ENCODE data around the gene TERT.
A peak's percentile ranks its signal among the peaks of the same experiment; 100 is the strongest.

TERT gene

DNA sequence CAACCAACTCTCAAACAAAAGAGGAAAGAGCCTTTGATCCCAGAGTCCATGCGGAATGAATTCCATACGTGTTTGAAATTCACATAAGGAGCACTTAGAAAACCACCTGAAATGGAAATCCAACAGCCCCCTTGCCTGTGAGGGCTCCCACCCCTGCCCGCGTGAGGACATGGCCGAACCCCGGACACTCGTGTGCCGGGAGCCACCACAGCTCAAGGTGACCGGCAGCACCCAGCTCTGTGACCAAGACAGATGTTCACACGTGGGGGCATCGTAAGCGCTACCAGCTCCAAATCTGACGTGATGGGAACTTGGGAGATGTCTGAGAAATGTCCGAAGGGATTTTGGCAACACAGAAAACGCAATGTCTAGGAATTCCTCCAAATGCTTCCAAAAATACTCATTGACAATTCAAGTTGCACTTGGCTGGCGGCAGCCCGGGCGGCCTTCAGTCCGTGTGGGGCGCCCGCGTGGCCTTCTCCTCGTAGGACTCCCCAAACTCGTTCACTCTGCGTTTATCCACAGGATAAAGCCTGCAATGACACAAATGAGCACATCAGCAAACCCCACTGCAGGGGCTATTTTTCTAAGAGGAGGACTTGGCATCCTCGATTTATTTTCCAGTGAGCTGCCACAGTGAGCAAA lies 23.2 kb upstream of the TERT start:
- DNase-seq (ENCODE audit: insufficient read length, low spot score): no peak
- TF ChIP-seq SPI1 (IDR thresholded peaks at IDR 0.05; ENCODE audit: low read depth, low read length) (no peak), POLR2AphosphoS5 (IDR thresholded peaks at IDR 0.05; ENCODE audit: low read depth, low read length) (no peak), PAX5 (IDR thresholded peaks at IDR 0.05; ENCODE audit: insufficient read depth, low read length, severe bottlenecking) (no peak), TAF1 (IDR thresholded peaks at IDR 0.05; ENCODE audit: low read depth, low read length) (no peak)
- no peak for FAIRE-seq

DNA sequence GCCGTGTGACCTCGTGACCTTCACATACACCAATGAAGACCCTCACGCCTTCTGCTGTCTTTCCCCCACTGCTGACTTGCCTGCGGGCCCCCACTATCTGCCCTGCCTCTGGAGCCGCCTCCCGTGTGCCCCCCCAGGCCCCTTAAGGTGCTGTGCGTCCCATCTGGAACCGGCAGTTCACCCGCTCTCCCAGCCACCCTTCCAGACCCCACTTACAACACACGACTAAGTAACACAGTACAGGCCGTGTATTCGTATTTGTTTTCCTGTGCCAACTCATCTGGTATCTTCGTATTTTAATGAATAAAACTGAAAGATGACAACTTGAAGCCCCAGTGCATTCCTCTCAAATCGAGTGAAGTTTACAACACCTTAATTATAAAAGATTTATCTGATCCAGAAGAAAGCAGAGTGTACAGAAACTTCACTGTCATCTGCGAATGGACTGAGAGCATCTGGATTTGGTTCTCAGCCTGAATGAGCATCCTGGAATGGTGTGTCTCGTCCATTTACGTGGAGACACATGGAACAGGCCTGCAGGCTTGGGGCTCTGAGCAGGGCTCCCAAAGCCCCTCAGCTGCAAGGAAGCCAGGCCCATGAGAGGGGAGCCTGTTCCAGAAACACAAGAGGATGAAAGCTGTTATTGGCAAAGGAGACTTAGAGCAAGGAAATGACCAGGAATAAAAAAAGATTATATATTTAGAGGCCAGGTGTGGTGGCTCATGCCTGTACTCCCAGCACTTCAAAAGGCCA lies 21.9 kb upstream of the TERT start:
- DNase-seq (ENCODE audit: insufficient read length, low spot score): no peak
- no peak for FAIRE-seq
- TF ChIP-seq POU2F2 (IDR thresholded peaks at IDR 0.05; ENCODE audit: low read depth, low read length) (peak; percentile 24; the same call in 1 of the 2 replicates), SPI1 (IDR thresholded peaks at IDR 0.05; ENCODE audit: low read depth, low read length) (no peak), POLR2AphosphoS5 (IDR thresholded peaks at IDR 0.05; ENCODE audit: low read depth, low read length) (no peak; the same call in 1 of the 2 replicates), TAF1 (IDR thresholded peaks at IDR 0.05; ENCODE audit: low read depth, low read length) (no peak), POLR2A (IDR thresholded peaks at IDR 0.05; ENCODE audit: low read depth, low read length) (peak; percentile 2; the same call in 1 of the 2 replicates), PAX5 (IDR thresholded peaks at IDR 0.05; ENCODE audit: insufficient read depth, low read length, severe bottlenecking) (no peak)

DNA sequence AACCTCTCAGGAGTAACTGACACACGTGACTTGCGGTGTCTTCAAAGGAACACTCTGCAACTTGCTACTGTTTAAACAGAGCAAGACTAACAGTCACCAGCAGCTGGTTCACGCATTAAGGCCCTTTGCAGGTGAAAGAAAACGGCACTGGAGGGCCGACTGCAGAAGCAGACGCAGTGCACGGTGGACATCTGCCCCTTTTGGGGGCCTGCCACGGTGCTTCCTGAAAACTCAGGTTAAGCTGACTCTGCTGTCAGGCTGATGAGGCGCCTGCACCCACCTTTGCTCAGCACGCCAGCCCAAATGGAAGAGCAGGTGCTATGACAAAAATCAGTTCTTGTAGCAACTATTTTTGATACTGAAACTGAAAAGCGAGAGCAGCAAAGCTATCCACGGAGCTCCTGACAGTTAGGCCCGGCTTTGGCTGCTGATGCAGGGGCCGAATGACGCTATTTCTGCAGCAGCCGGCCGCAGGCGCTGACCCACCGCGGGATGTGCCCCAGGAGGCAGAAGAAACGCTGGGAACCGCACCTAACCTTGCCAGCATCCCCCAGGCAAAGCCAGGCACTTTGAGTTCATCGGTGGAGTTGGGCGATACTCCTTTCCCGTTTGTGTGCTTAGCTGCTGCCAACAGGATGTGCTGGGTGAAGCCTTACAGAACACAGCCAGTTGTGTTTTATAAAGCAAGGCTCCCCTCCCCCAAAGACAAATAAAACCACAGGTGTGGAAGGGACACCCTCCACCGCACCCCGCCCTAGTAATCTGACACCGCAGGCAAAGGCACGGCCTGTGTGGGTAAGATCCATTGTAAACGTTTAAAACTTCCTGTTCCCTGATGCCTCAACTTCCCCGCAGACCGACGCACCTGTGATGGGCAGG lies 21.1 kb upstream of the TERT start:
- FAIRE-seq (peak; percentile 86), DNase-seq (ENCODE audit: insufficient read length, low spot score) (peak; percentile 72)
- TF ChIP-seq PAX5 (IDR thresholded peaks at IDR 0.05; ENCODE audit: insufficient read depth, low read length, severe bottlenecking) (peak; percentile 30), SPI1 (IDR thresholded peaks at IDR 0.05; ENCODE audit: low read depth, low read length) (0 out of 2 replicates have a peak, but pooled peaks have one; percentile 20), TAF1 (IDR thresholded peaks at IDR 0.05; ENCODE audit: low read depth, low read length) (0 out of 2 replicates have a peak, but pooled peaks have one; percentile 23), POLR2A (IDR thresholded peaks at IDR 0.05; ENCODE audit: low read depth, low read length) (peak; percentile 40; the same call in 1 of the 2 replicates), POLR2AphosphoS5 (IDR thresholded peaks at IDR 0.05; ENCODE audit: low read depth, low read length) (peak; percentile 31; the same call in 1 of the 2 replicates), POU2F2 (IDR thresholded peaks at IDR 0.05; ENCODE audit: low read depth, low read length) (peak; percentile 39; the same call in 1 of the 2 replicates)

DNA sequence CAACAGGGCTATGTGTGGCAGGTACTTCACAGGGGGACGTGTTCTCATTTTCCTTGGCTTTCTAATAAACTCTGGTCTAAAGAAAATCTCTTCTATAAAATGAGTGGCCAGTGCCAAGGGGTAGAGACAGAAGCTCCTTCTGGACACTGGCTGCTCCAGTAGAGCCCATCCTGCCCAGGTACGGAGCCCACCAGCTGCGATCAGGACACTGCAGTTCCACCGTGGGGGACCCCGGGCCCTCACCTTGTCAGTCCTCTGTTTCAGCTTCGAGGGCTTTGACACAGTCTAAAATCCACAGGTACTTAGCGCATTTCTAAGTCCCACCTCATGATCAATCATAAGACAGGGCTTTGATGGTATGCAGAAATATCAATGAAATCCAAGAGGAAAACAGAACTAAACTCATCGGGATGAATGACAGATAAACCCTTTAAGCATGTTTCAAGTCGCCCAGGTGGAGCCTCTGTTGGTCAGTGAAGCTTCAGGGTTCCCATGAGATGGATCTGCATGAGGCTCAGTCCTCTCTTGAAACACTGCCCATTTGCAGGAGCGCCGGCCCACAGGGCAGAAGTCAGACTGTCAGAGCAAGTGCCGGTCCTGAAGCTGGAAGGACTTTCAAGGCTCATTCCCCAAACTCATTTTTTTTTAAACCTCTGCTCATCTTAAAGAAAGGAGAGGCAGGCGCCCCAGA lies 20.3 kb upstream of the TERT start:
- DNase-seq (ENCODE audit: insufficient read length, low spot score) (no peak), FAIRE-seq (no peak)
- TF ChIP-seq POLR2A (IDR thresholded peaks at IDR 0.05; ENCODE audit: low read depth, low read length): no peak
- no peak for TF ChIP-seq PAX5 (IDR thresholded peaks at IDR 0.05; ENCODE audit: insufficient read depth, low read length, severe bottlenecking)
- TF ChIP-seq TAF1 (IDR thresholded peaks at IDR 0.05; ENCODE audit: low read depth, low read length): no peak
- TF ChIP-seq POLR2AphosphoS5 (IDR thresholded peaks at IDR 0.05; ENCODE audit: low read depth, low read length): no peak

DNA sequence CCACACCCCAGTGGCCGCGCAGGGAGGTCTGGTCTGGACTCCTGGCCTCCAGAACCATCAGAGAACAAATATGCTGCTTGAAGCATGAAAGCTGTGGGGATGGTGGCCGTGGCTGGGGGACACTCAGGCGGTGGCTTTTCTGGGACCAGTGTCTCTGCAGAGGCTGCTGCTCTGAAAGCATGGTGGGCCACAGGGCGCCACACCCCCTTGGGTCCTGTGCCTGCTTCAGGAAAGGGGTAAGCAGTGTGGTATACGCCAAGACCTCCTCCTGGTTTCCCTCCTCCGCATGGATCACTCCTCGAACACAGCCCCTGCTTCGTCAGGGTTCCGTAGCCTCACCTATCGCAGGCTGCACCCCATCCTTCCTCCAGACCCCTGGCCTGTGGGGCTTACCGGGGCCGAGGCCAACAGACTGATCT lies 19.7 kb upstream of the TERT start:
- DNase-seq (ENCODE audit: insufficient read length, low spot score) (no peak), FAIRE-seq (peak; percentile 13)

DNA sequence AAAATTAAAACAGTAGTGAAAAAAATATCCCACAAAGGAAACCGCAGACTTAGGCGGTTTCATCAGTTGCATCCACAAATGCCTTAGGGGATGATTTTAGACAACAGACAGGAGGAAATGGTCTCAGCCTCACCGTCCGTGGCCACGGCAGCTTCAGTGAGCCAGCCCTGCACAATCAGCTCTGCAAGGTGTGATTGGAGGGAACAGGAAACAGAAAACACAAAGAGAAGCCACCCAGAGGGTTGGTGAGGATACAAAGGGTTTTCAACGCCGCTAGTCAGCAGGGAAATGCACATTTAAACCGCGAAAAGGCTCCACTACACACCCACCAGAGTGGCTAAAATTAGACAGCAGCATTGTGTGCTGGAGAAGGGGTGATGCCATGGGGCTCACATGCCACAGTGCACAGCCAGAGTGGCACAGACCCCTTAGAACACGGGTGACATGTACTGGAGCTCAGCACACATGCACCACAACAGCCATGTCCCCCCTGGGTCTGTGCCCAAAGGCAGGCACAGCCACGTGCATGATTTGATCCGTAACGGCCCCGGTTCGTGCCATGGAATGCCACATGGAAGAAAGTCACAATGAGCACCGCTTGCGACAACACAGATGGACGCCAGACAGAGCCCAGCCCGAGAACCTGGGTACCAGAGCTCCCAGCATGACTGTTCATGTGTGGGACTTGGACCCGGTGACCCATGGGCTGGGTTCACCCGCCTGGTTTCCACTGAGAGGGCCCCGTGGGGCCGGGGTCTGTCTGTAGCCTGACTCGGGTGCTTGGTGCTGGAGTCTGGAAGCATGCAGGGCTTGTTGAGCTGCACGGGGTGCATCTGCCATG lies 18.3 kb upstream of the TERT start:
- FAIRE-seq (peak; percentile 96), DNase-seq (ENCODE audit: insufficient read length, low spot score) (peak; percentile 47)
- TF ChIP-seq SPI1 (IDR thresholded peaks at IDR 0.05; ENCODE audit: low read depth, low read length) (peak; percentile 50), POU2F2 (IDR thresholded peaks at IDR 0.05; ENCODE audit: low read depth, low read length) (peak; percentile 92), TAF1 (IDR thresholded peaks at IDR 0.05; ENCODE audit: low read depth, low read length) (no peak), PAX5 (IDR thresholded peaks at IDR 0.05; ENCODE audit: insufficient read depth, low read length, severe bottlenecking) (no peak)

More for the DNA sequence above, 19.7 kb upstream of the TERT start:
- TF ChIP-seq PAX5 (IDR thresholded peaks at IDR 0.05; ENCODE audit: insufficient read depth, low read length, severe bottlenecking) (no peak), TAF1 (IDR thresholded peaks at IDR 0.05; ENCODE audit: low read depth, low read length) (no peak), POU2F2 (IDR thresholded peaks at IDR 0.05; ENCODE audit: low read depth, low read length) (no peak), POLR2AphosphoS5 (IDR thresholded peaks at IDR 0.05; ENCODE audit: low read depth, low read length) (no peak), POLR2A (IDR thresholded peaks at IDR 0.05; ENCODE audit: low read depth, low read length) (no peak)

DNA sequence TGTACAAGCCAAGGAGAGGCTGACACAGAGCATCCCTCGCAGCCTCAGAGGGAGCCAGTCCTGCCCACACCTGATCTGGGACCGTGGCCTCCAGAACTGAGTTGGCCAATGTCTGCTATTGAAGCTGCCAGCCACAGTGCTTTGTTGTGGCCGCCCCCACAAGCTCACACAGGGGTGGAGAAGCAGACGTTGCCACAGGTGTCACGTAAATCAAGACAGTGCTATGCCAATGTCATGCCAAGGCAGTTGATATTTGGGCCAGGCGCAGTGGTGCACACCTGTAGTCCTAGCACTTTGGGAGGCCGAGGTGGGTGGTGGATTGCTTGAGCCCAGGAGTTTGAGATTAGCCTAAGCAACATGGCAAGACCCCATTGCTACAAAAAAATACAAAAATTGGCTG lies 17.3 kb upstream of the TERT start:
- no peak for TF ChIP-seq SPI1 (IDR thresholded peaks at IDR 0.05; ENCODE audit: low read depth, low read length)
- TF ChIP-seq TAF1 (IDR thresholded peaks at IDR 0.05; ENCODE audit: low read depth, low read length): no peak
- no peak for TF ChIP-seq POLR2AphosphoS5 (IDR thresholded peaks at IDR 0.05; ENCODE audit: low read depth, low read length)
- no peak for TF ChIP-seq POLR2A (IDR thresholded peaks at IDR 0.05; ENCODE audit: low read depth, low read length)
- TF ChIP-seq PAX5 (IDR thresholded peaks at IDR 0.05; ENCODE audit: insufficient read depth, low read length, severe bottlenecking): no peak
- no peak for TF ChIP-seq POU2F2 (IDR thresholded peaks at IDR 0.05; ENCODE audit: low read depth, low read length)
- FAIRE-seq: peak; percentile 66
- no peak for DNase-seq (ENCODE audit: insufficient read length, low spot score)
